ENCODE measurements around the gene DLX1. TPM values are rescaled to one million over a fixed set of nuclear protein-coding genes. Genes with fewer than 3 reads are reported as not detected.

The DLX1 gene
- total and polyA plus RNA-seq, 9 of the 15 experiments (the other 6 are each of a cell fraction or from before 2014, with no cell fraction given), result 1.9 to 26.2 (median 9.6) TPM

DNA sequence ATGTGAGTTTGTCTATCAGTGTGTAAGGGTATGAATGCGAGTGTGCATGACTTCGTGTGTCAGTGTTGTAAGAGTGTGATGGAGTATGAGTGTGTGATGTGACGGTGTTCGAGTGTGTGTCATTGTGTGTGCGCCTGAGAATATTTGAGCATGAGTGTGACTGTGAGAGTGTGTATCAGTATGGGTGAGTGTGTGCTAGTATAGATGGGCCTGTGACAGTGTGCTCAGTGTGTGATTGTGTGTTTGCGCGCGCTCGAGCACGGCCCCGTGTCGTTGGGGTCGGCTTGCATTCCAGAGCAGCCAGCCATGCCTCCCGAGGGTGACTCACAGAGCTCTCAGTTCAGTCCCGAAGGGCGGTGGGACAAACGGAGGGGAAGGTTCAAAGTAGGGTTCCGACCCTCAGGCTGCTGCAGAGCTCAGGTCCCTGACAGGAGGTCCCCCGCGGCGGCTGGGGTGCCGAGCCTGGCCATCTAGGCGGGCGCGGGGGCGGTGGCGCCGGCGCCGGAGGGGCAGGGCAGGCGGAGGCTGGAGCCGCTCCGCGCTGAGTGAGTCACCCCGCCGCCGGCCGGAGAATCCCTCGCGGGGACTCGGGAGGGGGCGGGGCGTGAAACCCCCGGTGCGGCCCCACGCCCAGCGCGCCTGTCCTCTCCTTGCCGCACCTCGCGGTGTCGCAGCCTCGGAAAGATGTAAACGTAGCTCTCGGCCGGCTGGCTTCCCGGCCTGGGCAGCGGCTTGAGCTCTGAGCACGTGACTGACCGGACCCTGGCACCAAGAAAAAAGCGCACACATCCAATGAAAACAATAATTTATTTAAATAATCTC lies 13.6 kb downstream of the DLX1 start (continued):
- TF ChIP-seq, protein P1, sequence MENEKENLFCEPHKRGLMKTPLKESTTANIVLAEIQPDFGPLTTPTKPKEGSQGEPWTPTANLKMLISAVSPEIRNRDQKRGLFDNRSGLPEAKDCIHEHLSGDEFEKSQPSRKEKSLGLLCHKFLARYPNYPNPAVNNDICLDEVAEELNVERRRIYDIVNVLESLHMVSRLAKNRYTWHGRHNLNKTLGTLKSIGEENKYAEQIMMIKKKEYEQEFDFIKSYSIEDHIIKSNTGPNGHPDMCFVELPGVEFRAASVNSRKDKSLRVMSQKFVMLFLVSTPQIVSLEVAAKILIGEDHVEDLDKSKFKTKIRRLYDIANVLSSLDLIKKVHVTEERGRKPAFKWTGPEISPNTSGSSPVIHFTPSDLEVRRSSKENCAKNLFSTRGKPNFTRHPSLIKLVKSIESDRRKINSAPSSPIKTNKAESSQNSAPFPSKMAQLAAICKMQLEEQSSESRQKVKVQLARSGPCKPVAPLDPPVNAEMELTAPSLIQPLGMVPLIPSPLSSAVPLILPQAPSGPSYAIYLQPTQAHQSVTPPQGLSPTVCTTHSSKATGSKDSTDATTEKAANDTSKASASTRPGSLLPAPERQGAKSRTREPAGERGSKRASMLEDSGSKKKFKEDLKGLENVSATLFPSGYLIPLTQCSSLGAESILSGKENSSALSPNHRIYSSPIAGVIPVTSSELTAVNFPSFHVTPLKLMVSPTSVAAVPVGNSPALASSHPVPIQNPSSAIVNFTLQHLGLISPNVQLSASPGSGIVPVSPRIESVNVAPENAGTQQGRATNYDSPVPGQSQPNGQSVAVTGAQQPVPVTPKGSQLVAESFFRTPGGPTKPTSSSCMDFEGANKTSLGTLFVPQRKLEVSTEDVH (IDR thresholded peaks at IDR 0.05; ENCODE audit: low read depth, partially characterized antibody), result peak; percentile 44
- TF ChIP-seq ZKSCAN3 (CRISPR knock-in tag; IDR thresholded peaks at IDR 0.05), result no peak
- TF ChIP-seq NFIX (CRISPR knock-in tag; IDR thresholded peaks at IDR 0.05; ENCODE audit: low read depth), result no peak
- peak; percentile 100 for TF ChIP-seq HDGF (IDR thresholded peaks at IDR 0.05)
- no peak; the same call in 1 of the 2 replicates for TF ChIP-seq E2F1 (CRISPR knock-in tag; IDR thresholded peaks at IDR 0.05)
- no peak for TF ChIP-seq ZNF699 (CRISPR knock-in tag; IDR thresholded peaks at IDR 0.05; ENCODE audit: insufficient replicate concordance)
- TF ChIP-seq ZNF707 (CRISPR knock-in tag; conservative IDR thresholded peaks at IDR 0.05), result no peak
- TF ChIP-seq TARDBP (IDR thresholded peaks at IDR 0.05), result peak; percentile 86
- TF ChIP-seq, protein P2, sequence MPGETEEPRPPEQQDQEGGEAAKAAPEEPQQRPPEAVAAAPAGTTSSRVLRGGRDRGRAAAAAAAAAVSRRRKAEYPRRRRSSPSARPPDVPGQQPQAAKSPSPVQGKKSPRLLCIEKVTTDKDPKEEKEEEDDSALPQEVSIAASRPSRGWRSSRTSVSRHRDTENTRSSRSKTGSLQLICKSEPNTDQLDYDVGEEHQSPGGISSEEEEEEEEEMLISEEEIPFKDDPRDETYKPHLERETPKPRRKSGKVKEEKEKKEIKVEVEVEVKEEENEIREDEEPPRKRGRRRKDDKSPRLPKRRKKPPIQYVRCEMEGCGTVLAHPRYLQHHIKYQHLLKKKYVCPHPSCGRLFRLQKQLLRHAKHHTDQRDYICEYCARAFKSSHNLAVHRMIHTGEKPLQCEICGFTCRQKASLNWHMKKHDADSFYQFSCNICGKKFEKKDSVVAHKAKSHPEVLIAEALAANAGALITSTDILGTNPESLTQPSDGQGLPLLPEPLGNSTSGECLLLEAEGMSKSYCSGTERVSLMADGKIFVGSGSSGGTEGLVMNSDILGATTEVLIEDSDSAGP (CRISPR knock-in tag; IDR thresholded peaks at IDR 0.05), result no peak; the same call in 1 of the 2 replicates
- no peak for TF ChIP-seq SMARCB1 (IDR thresholded peaks at IDR 0.05; ENCODE audit: insufficient read length, low read depth)
- TF ChIP-seq MXD1 (CRISPR knock-in tag; IDR thresholded peaks at IDR 0.05; ENCODE audit: borderline replicate concordance, poor library complexity, severe bottlenecking), result no peak
- TF ChIP-seq SREBF2 (CRISPR knock-in tag; IDR thresholded peaks at IDR 0.05), result no peak
- peak; percentile 51 for TF ChIP-seq PHF20 (IDR thresholded peaks at IDR 0.05; ENCODE audit: partially characterized antibody)
- TF ChIP-seq ZNF511 (CRISPR knock-in tag; IDR thresholded peaks at IDR 0.05), result no peak
- TF ChIP-seq, protein P3, sequence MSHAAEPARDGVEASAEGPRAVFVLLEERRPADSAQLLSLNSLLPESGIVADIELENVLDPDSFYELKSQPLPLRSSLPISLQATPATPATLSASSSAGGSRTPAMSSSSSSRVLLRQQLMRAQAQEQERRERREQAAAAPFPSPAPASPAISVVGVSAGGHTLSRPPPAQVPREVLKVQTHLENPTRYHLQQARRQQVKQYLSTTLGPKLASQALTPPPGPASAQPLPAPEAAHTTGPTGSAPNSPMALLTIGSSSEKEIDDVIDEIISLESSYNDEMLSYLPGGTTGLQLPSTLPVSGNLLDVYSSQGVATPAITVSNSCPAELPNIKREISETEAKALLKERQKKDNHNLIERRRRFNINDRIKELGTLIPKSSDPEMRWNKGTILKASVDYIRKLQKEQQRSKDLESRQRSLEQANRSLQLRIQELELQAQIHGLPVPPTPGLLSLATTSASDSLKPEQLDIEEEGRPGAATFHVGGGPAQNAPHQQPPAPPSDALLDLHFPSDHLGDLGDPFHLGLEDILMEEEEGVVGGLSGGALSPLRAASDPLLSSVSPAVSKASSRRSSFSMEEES (CRISPR knock-in tag; IDR thresholded peaks at IDR 0.05), result peak; percentile 95
- peak; percentile 93 for TF ChIP-seq POLR2G (IDR thresholded peaks at IDR 0.05; ENCODE audit: low read depth, low read length)
- TF ChIP-seq, protein P4, sequence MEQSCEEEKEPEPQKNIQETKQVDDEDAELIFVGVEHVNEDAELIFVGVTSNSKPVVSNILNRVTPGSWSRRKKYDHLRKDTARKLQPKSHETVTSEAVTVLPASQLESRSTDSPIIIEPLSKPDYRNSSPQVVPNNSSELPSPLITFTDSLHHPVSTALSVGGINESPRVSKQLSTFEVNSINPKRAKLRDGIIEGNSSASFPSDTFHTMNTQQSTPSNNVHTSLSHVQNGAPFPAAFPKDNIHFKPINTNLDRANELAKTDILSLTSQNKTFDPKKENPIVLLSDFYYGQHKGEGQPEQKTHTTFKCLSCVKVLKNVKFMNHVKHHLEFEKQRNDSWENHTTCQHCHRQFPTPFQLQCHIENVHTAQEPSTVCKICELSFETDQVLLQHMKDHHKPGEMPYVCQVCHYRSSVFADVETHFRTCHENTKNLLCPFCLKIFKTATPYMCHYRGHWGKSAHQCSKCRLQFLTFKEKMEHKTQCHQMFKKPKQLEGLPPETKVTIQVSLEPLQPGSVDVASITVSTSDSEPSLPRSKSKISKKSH (CRISPR knock-in tag; IDR thresholded peaks at IDR 0.05), result no peak

Data from K562 (cell line).